ENCODE data around the gene LMAN1. TPM values are rescaled to one million over a fixed set of nuclear protein-coding genes. Genes with fewer than 3 reads are reported as not detected.
A peak's percentile ranks its signal among the peaks of the same experiment; 100 is the strongest.

LMAN1 gene
- total and polyA plus RNA-seq, 2 of the 13 experiments (the other 11 are each of a cell fraction or from before 2014, with no cell fraction given), result 127 to 131 TPM

DNA sequence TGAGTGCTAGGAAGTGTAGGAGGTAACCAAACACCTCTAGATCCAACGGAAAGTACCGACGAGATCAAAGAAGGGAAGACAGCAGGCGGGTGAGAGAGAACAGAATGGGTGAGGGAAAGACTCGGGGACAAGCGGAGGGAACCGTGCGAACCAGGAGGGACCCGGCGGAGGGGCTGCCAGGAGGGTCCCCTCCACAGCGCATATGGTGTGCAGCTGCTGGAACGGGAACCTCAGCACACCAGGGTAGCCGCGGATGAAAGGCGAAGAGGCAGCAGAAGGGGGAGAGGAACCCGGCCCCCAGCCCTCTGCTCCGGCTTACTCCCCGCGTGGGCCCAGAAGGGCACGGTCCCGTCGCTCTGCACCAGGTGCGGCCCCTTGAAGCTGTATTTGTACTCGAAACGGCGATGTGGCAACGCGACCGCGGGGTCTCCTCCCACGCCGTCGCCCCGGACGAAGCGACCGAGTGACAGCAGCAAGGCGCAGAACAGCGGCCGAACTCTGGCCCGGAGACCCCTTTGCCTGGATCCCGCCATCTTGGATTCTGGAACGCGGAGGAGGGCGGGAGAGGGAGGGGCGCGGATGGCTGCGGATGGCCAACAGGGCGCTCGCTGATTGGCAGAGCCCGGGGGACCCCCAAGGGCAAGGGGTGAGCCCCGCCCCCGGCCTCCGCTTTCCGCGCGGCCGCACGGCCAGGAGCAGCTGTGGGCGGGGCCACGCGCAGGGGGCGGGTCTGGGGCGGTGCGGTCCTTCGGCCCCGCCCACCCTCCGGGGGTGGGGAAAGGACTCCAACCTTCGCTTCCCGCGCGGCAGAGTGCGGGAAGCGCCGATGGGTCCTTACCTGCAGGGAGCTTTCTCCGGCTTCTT, at the start of gene LMAN1 (continued):
- TF ChIP-seq, protein P1, sequence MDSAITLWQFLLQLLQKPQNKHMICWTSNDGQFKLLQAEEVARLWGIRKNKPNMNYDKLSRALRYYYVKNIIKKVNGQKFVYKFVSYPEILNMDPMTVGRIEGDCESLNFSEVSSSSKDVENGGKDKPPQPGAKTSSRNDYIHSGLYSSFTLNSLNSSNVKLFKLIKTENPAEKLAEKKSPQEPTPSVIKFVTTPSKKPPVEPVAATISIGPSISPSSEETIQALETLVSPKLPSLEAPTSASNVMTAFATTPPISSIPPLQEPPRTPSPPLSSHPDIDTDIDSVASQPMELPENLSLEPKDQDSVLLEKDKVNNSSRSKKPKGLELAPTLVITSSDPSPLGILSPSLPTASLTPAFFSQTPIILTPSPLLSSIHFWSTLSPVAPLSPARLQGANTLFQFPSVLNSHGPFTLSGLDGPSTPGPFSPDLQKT (CRISPR knock-in tag; IDR thresholded peaks at IDR 0.05; ENCODE audit: borderline replicate concordance), result no peak
- TF ChIP-seq HES4 (CRISPR knock-in tag; IDR thresholded peaks at IDR 0.05; ENCODE audit: borderline replicate concordance) (0 out of 2 replicates have a peak, but pooled peaks have one; percentile 43), MTA1 (CRISPR knock-in tag; IDR thresholded peaks at IDR 0.05; ENCODE audit: borderline replicate concordance) (no peak; the same call in 1 of the 2 replicates), HDAC6 (IDR thresholded peaks at IDR 0.05; ENCODE audit: low read depth, low read length) (no peak), RFX1 (IDR thresholded peaks at IDR 0.05) (no peak), NFATC3 (CRISPR knock-in tag; IDR thresholded peaks at IDR 0.05) (peak; percentile 74; the same call in 1 of the 2 replicates), JUN (CRISPR knock-in tag; IDR thresholded peaks at IDR 0.05) (no peak), HNRNPL (IDR thresholded peaks at IDR 0.05; ENCODE audit: low read depth, low read length) (peak; percentile 58; the same call in 1 of the 2 replicates), ESRRA (CRISPR knock-in tag; IDR thresholded peaks at IDR 0.05; ENCODE audit: low read depth) (0 out of 2 replicates have a peak, but pooled peaks have one; percentile 35), ZSCAN25 (CRISPR knock-in tag; IDR thresholded peaks at IDR 0.05) (no peak), IKZF4 (CRISPR knock-in tag; IDR thresholded peaks at IDR 0.05; ENCODE audit: borderline replicate concordance, low read depth, not compliant biosample characterization) (peak; percentile 95), HNF4G (IDR thresholded peaks at IDR 0.05; ENCODE audit: borderline replicate concordance, low read depth, low read length) (peak; percentile 11; the same call in 1 of the 2 replicates), HNF4G (CRISPR knock-in tag; IDR thresholded peaks at IDR 0.05; ENCODE audit: borderline replicate concordance, low read depth) (no peak), SOX13 (IDR thresholded peaks at IDR 0.05) (no peak), SOX13 (CRISPR knock-in tag; conservative IDR thresholded peaks at IDR 0.05 in 1 of 2, IDR thresholded peaks at IDR 0.05 in 1 of 2) (peak in 1 of 2 experiments; percentile 28; a peak in 2 of 4 replicates), ZNF709 (CRISPR knock-in tag; IDR thresholded peaks at IDR 0.05) (peak; percentile 83; the same call in 1 of the 2 replicates), AKAP8 (CRISPR knock-in tag; IDR thresholded peaks at IDR 0.05) (peak; percentile 73; the same call in 1 of the 2 replicates)
- TF ChIP-seq, protein P2, sequence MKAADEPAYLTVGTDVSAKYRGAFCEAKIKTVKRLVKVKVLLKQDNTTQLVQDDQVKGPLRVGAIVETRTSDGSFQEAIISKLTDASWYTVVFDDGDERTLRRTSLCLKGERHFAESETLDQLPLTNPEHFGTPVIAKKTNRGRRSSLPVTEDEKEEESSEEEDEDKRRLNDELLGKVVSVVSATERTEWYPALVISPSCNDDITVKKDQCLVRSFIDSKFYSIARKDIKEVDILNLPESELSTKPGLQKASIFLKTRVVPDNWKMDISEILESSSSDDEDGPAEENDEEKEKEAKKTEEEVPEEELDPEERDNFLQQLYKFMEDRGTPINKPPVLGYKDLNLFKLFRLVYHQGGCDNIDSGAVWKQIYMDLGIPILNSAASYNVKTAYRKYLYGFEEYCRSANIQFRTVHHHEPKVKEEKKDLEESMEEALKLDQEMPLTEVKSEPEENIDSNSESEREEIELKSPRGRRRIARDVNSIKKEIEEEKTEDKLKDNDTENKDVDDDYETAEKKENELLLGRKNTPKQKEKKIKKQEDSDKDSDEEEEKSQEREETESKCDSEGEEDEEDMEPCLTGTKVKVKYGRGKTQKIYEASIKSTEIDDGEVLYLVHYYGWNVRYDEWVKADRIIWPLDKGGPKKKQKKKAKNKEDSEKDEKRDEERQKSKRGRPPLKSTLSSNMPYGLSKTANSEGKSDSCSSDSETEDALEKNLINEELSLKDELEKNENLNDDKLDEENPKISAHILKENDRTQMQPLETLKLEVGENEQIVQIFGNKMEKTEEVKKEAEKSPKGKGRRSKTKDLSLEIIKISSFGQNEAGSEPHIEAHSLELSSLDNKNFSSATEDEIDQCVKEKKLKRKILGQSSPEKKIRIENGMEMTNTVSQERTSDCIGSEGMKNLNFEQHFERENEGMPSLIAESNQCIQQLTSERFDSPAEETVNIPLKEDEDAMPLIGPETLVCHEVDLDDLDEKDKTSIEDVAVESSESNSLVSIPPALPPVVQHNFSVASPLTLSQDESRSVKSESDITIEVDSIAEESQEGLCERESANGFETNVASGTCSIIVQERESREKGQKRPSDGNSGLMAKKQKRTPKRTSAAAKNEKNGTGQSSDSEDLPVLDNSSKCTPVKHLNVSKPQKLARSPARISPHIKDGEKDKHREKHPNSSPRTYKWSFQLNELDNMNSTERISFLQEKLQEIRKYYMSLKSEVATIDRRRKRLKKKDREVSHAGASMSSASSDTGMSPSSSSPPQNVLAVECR (CRISPR knock-in tag; IDR thresholded peaks at IDR 0.05; ENCODE audit: borderline replicate concordance), result peak; percentile 91
- TF ChIP-seq, protein P3, sequence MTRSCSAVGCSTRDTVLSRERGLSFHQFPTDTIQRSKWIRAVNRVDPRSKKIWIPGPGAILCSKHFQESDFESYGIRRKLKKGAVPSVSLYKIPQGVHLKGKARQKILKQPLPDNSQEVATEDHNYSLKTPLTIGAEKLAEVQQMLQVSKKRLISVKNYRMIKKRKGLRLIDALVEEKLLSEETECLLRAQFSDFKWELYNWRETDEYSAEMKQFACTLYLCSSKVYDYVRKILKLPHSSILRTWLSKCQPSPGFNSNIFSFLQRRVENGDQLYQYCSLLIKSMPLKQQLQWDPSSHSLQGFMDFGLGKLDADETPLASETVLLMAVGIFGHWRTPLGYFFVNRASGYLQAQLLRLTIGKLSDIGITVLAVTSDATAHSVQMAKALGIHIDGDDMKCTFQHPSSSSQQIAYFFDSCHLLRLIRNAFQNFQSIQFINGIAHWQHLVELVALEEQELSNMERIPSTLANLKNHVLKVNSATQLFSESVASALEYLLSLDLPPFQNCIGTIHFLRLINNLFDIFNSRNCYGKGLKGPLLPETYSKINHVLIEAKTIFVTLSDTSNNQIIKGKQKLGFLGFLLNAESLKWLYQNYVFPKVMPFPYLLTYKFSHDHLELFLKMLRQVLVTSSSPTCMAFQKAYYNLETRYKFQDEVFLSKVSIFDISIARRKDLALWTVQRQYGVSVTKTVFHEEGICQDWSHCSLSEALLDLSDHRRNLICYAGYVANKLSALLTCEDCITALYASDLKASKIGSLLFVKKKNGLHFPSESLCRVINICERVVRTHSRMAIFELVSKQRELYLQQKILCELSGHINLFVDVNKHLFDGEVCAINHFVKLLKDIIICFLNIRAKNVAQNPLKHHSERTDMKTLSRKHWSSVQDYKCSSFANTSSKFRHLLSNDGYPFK (CRISPR knock-in tag; IDR thresholded peaks at IDR 0.05; ENCODE audit: borderline replicate concordance), result peak; percentile 96
